GM23338 (cell line): ENCODE data around the gene OR4D11. TPM values are rescaled to one million over a fixed set of nuclear protein-coding genes. Genes with fewer than 3 reads are reported as not detected.

Source experiments
- ATAC-seq: fragments of 200-7000 bp; cut with Tn5 transposase; 3 replicates; pipeline ENCODE4 v1.9.1; 2020
- DNase-seq: peaks from one replicate; pipeline ENCODE4 v3.0.0-alpha.2; 2015; ENCODE audit warnings: low spot score
- H2AFZ ChIP-seq: fragments of 200-600 bp; sonication (generic); 2 replicates; pipeline ENCODE4 v1.8.0; 2016; ENCODE audit warnings: antibody characterized with exemption, mild to moderate bottlenecking, moderate library complexity
- H3F3A ChIP-seq: fragments of 200-600 bp; sonication (generic); replicated peaks from 2 replicates; pipeline ENCODE4 v1.8.0; 2017; ENCODE audit warnings: antibody characterized with exemption, mixed run types, low read depth
- H3K27ac ChIP-seq: fragments of 200-600 bp; sonication (generic); 2 replicates; pipeline ENCODE4 v1.6.1; 2016; ENCODE audit warnings: low read depth
- H3K27me3 ChIP-seq: fragments of 200-600 bp; sonication (generic); 2 replicates; pipeline ENCODE4 v1.8.0; 2016; ENCODE audit warnings: mild to moderate bottlenecking, mixed run types, moderate library complexity; ENCODE audit not compliant: insufficient read depth
- H3K36me3 ChIP-seq: fragments of 200-600 bp; sonication (generic); 2 replicates; pipeline ENCODE4 v1.8.0; 2016; ENCODE audit warnings: mild to moderate bottlenecking; ENCODE audit not compliant: insufficient read depth
- H3K4me1 ChIP-seq: fragments of 200-600 bp; sonication (generic); 2 replicates; pipeline ENCODE4 v1.8.0; 2016; ENCODE audit warnings: mild to moderate bottlenecking, moderate library complexity; ENCODE audit not compliant: insufficient read depth
- H3K4me2 ChIP-seq: fragments of 200-600 bp; sonication (generic); 2 replicates; pipeline ENCODE4 v1.7.1; 2017; ENCODE audit warnings: mixed run types
- H3K4me3 ChIP-seq: fragments of 200-600 bp; sonication (generic); 2 replicates; pipeline ENCODE4 v1.6.1; 2016; ENCODE audit warnings: mixed run types
- H3K79me2 ChIP-seq: fragments of 200-600 bp; sonication (generic); replicated peaks from 2 replicates; pipeline ENCODE4 v1.8.0; 2017; ENCODE audit warnings: mild to moderate bottlenecking; ENCODE audit not compliant: insufficient read depth
- H3K9me2 ChIP-seq: fragments of 200-600 bp; sonication (generic); 2 replicates; pipeline ENCODE4 v1.8.0; 2017; ENCODE audit not compliant: insufficient read depth
- H4K20me1 ChIP-seq: fragments of 200-600 bp; sonication (generic); replicated peaks from 2 replicates; pipeline ENCODE4 v1.8.0; 2017; ENCODE audit warnings: mild to moderate bottlenecking; ENCODE audit not compliant: insufficient read depth
- H3K27ac Mint-ChIP-seq: 2 replicates; pipeline ENCODE4 v1.8.0; 2020; ENCODE audit warnings: inconsistent platforms, mild to moderate bottlenecking, moderate library complexity, mixed read lengths
- H3K27me3 Mint-ChIP-seq: 3 replicates; pipeline ENCODE4 v1.8.0; 2022; ENCODE audit warnings: low read depth, mild to moderate bottlenecking, moderate library complexity, mixed read lengths, inconsistent platforms; ENCODE audit not compliant: insufficient read depth, poor library complexity
- H3K36me3 Mint-ChIP-seq: 3 replicates; pipeline ENCODE4 v1.8.0; 2021; ENCODE audit warnings: low read depth, mild to moderate bottlenecking, inconsistent platforms, moderate library complexity, mixed read lengths
- H3K4me1 Mint-ChIP-seq: 3 replicates; pipeline ENCODE4 v1.8.0; 2020; ENCODE audit warnings: mild to moderate bottlenecking, inconsistent platforms, mixed read lengths
- H3K4me3 Mint-ChIP-seq: 3 replicates; pipeline ENCODE4 v1.8.0; 2021; ENCODE audit warnings: moderate library complexity, mild to moderate bottlenecking, inconsistent platforms, mixed read lengths
- H3K9me3 Mint-ChIP-seq: 3 replicates; pipeline ENCODE4 v1.8.0; 2020; ENCODE audit warnings: moderate library complexity, mild to moderate bottlenecking, inconsistent platforms, mixed read lengths
- CREB1 ChIP-seq: fragments of 250-450 bp; sonication (Bioruptor Pico); IDR thresholded peaks from 2 replicates; pipeline ENCODE4 v1.5.0; 2020; ENCODE audit warnings: low read depth, mild to moderate bottlenecking, moderate library complexity
- CTCF ChIP-seq, 2 experiments: fragments of 200-600 bp in 1 of 2; sonication (generic) in 1 of 2; conservative IDR thresholded peaks; 2 replicates each; pipeline versions ENCODE4 v1.5.1 to v1.6.1; 2016 to 2017; ENCODE audit warnings: antibody characterized with exemption in 2 of 2, low read depth in 2 of 2, mild to moderate bottlenecking in 2 of 2, moderate library complexity in 1 of 2
- ETS1 ChIP-seq: IDR thresholded peaks from 2 replicates; pipeline ENCODE4 v1.6.1; 2016; ENCODE audit warnings: antibody characterized with exemption
- JUNB ChIP-seq: IDR thresholded peaks from one replicate; pipeline ENCODE4 v1.6.1; 2016; ENCODE audit warnings: antibody characterized with exemption; ENCODE audit not compliant: unreplicated experiment
- POLR2AphosphoS5 ChIP-seq: IDR thresholded peaks from 2 replicates; pipeline ENCODE4 v1.6.1; 2016; ENCODE audit warnings: antibody characterized with exemption, low read depth
- REST ChIP-seq: IDR thresholded peaks from one replicate; pipeline ENCODE4 v1.6.1; 2018; ENCODE audit warnings: antibody characterized with exemption; ENCODE audit not compliant: unreplicated experiment
- STAT1 ChIP-seq: IDR thresholded peaks from one replicate; pipeline ENCODE4 v1.6.1; 2016; ENCODE audit warnings: antibody characterized with exemption; ENCODE audit not compliant: unreplicated experiment
- ZNF114 ChIP-seq: fragments of 250-450 bp; sonication (Bioruptor Pico); IDR thresholded peaks from 2 replicates; pipeline ENCODE4 v1.5.0; 2020; ENCODE audit warnings: mild to moderate bottlenecking, moderate library complexity
- ZNF331 ChIP-seq: fragments of 250-450 bp; sonication (Bioruptor Pico); IDR thresholded peaks from 2 replicates; pipeline ENCODE4 v1.5.0; 2020; ENCODE audit warnings: low read depth, mild to moderate bottlenecking, moderate library complexity
- polyA plus RNA-seq: library from polyadenylated mRNA; unstranded; fragments of >200 nt; fragmentation: Nextera tagmentation; extraction: Ambion mirVana; gene quantifications from 2 replicates; pipeline ENCODE4 v1.2.1, GENCODE V29; 2016
- total RNA-seq: library from RNA; depleted of rRNA; stranded (reverse); fragments of >200 nt; shearing (Covaris generic); gene quantifications from 2 replicates; pipeline ENCODE4 v1.2.3, GENCODE V29; 2014

The OR4D11 gene
- total and polyA plus RNA-seq, 2 experiments from 2014 or later = not detected

DNA sequence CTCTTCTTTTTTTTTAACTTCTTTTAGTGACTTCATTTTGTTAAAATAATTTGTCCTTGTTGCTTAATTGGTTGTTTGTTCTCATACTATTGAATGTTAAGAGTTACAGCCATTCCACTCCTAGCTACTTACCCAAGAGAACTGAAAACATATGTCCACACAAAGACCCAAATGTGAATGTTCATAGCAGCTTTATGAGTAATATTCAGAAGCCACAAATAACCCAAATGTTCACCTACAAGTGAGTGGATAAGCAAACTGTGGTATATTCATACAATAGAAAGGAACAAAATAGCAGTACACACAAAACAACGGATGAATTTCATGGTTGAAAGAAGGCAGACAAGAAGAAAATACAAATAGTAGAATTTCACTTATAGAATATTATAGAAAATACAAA, 1.4 kb upstream of the OR4D11 start (continued):
- TF ChIP-seq ETS1 (no peak), REST (no peak), ZNF331 (CRISPR knock-in tag) (no peak), POLR2AphosphoS5 (no peak), ZNF114 (no peak), JUNB (no peak), STAT1 (no peak), CREB1 (CRISPR knock-in tag) (no peak), CTCF (conservative IDR thresholded peaks at IDR 0.05; ENCODE audit: low read depth in 2 of 2) (no peak)

- DNase-seq (no peak), ATAC-seq (no peak)
- no peaks in the 10 kb centered on the region for H3K79me2 ChIP-seq
- no peaks in the 10 kb centered on the region for H4K20me1 ChIP-seq
- H3F3A ChIP-seq = no peaks in the 10 kb centered on the region
- no peaks in the 10 kb centered on the region for H3K9me3 Mint-ChIP-seq
- H3K27ac Mint-ChIP-seq = no peak within 1 kb of the TSS
- H3K4me3 Mint-ChIP-seq = no peak within 1 kb of the TSS
- no peak within 1 kb of the TSS for H3K4me2 ChIP-seq
- H3K36me3 ChIP-seq = no peaks in the 10 kb centered on the region
- H2AFZ ChIP-seq = 0 out of 2 replicates have a peak within 1 kb of the TSS, but pooled peaks have one; percentile 18
- H3K27me3 Mint-ChIP-seq = no peaks in the 10 kb centered on the region
- no peaks in the 10 kb centered on the region for H3K4me1 ChIP-seq
- H3K9me2 ChIP-seq = 0 out of 2 replicates have a peak, but pooled peaks cover 3% of the 10 kb centered on the region
- H3K27me3 ChIP-seq = no peaks in the 10 kb centered on the region; the same call in 1 of the 2 replicates
- H3K4me1 Mint-ChIP-seq = no peaks in the 10 kb centered on the region
- H3K4me3 ChIP-seq = no peak within 1 kb of the TSS
- H3K36me3 Mint-ChIP-seq = no peaks in the 10 kb centered on the region
- no peak within 1 kb of the TSS for H3K27ac ChIP-seq
- TF ChIP-seq ZNF114 (no peak), REST (no peak), CREB1 (CRISPR knock-in tag) (no peak), CTCF (conservative IDR thresholded peaks at IDR 0.05; ENCODE audit: low read depth in 2 of 2) (no peak), JUNB (no peak)
Measured at GRCh38 chr11:59510941-59511589, 7.7 kb downstream of the OR4D11 start, which contains the start of gene OR4D9. TSS of gene OR4D9 (plus strand) at chr11:59511539. CDS start at chr11:59514913, 3,374 bp downstream.
